Activated CD8-positive, alpha-beta T cell treated with anti-CD3 and anti-CD28 coated beads for 36 hours (primary cell): Measurements from ENCODE around the gene KICS2. TPM values are rescaled to one million over a fixed set of nuclear protein-coding genes. Genes with fewer than 3 reads are reported as not detected.
"Not testable (repeated sequence)": the region's sequence is repeated elsewhere in the genome, so short reads cannot be mapped to it uniquely, and the experiment has no call there.

Experiments
- ATAC-seq: fragments of 200-7000 bp; cut with Tn5 transposase; one replicate; pipeline ENCODE4 v1.10.0; 2021; ENCODE audit warnings: mild to moderate bottlenecking, moderate library complexity
- CTCF ChIA-PET: fragments of 350-600 bp; sonication (Branson Sonifier 250); formaldehyde crosslinking; loops from one replicate; lab custom pipeline; 2021; ENCODE audit warnings: antibody characterized with exemption; lab: Charles Lee
- POLR2A ChIA-PET: fragments of 350-600 bp; sonication (Branson Sonifier 250); formaldehyde crosslinking; loops from one replicate; lab custom pipeline; 2021; ENCODE audit warnings: antibody characterized with exemption; lab: Charles Lee
- DNase-seq: peaks from one replicate; pipeline ENCODE4 v3.0.0-alpha.2; 2020
- H3K27ac Mint-ChIP-seq: one replicate; pipeline ENCODE4 v1.8.0; 2021; ENCODE audit warnings: mild to moderate bottlenecking, mixed read lengths
- H3K27me3 Mint-ChIP-seq: one replicate; pipeline ENCODE4 v1.8.0; 2021; ENCODE audit warnings: mixed read lengths
- H3K36me3 Mint-ChIP-seq: one replicate; pipeline ENCODE4 v1.8.0; 2021; ENCODE audit warnings: low read depth, mixed read lengths
- H3K4me1 Mint-ChIP-seq: one replicate; pipeline ENCODE4 v1.8.0; 2021; ENCODE audit warnings: low read depth, mixed read lengths
- H3K4me3 Mint-ChIP-seq: one replicate; pipeline ENCODE4 v1.8.0; 2021; ENCODE audit warnings: mild to moderate bottlenecking, moderate library complexity, mixed read lengths
- H3K9me3 Mint-ChIP-seq: one replicate; pipeline ENCODE4 v1.8.0; 2021; ENCODE audit warnings: mixed read lengths
- intact Hi-C: fragments of 100-400 bp; cut with micrococcal nuclease; formaldehyde crosslinking; loops from one replicate; pipeline ENCODE4 v1.10.0; 2022
- total RNA-seq, 2 experiments: library from RNA; stranded (reverse); gene quantifications; one replicate each; pipeline ENCODE4 v1.2.3, GENCODE V29; 2021
- TF ChIP-seq, protein P1 (sequence below): fragments of 200-600 bp; IDR thresholded peaks from one replicate; pipeline ENCODE4 v1.8.0; 2022; ENCODE audit warnings: antibody characterized with exemption, mild to moderate bottlenecking

KICS2 gene
- total RNA-seq, 2 experiments from 2014 or later, result 16.6 to 19.7 TPM

DNA sequence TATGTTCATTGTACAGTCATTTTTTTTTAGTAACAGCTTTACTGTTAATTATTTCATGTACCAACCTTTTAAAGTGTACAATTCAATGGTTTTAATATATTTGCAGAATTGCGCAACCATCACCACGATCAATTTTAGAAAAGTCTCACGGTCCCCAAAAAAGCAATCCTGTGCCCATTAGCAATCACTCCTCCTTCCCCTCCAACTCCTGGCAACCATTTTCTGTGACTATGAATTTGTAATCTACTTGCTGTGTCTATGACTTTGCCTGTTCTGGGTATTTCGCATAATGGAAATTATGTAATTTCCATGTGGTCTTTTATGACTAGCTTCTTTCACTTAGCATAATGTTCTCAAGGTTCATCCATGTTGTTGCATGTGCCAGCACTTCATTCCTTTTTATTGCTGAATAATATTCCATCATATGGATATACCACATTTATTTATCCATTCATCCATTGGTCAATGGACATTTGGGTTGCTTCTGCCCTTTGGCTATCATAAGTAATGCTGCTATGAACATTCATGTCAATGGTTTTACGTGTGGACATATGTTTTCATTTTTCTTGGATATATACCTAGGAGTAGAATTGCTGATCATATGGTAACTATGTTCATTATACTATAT lies 9.9 kb downstream of the KICS2 start:
- H3K36me3 Mint-ChIP-seq, result peaks cover 39% of the 10 kb centered on the region
- no peak overlapping the region for H3K4me3 Mint-ChIP-seq
- no peak for ATAC-seq

DNA sequence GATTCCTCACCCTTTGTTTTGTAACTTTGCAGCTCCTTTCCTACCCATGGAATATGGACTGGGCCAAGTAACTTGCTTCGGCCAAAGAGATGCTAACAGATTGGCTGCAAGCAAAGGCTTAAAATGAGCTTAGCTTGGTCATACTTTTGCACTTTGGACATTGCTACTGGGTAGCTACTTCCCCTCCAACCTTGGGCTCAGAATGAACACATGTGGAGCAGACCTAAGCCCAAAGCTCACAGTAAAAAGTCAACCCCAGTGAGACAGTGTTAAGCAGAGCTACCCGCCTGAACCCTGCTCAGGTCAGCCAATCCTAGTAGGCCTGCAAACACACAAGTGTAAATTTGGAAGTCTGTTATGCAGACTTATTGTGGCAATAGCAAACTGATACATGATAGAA lies 14.6 kb downstream of the KICS2 start:
- TF ChIP-seq, protein P1, sequence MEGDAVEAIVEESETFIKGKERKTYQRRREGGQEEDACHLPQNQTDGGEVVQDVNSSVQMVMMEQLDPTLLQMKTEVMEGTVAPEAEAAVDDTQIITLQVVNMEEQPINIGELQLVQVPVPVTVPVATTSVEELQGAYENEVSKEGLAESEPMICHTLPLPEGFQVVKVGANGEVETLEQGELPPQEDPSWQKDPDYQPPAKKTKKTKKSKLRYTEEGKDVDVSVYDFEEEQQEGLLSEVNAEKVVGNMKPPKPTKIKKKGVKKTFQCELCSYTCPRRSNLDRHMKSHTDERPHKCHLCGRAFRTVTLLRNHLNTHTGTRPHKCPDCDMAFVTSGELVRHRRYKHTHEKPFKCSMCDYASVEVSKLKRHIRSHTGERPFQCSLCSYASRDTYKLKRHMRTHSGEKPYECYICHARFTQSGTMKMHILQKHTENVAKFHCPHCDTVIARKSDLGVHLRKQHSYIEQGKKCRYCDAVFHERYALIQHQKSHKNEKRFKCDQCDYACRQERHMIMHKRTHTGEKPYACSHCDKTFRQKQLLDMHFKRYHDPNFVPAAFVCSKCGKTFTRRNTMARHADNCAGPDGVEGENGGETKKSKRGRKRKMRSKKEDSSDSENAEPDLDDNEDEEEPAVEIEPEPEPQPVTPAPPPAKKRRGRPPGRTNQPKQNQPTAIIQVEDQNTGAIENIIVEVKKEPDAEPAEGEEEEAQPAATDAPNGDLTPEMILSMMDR, result no peak
- no peak for DNase-seq

More for the DNA sequence above, 9.9 kb downstream of the KICS2 start:
- DNase-seq, result no peak
- CTCF ChIA-PET, result no interaction called here
- intact Hi-C loops, result no loop called here
- Mint-ChIP-seq H3K27ac (no peak overlapping the region), H3K9me3 (no peaks in the 10 kb centered on the region), H3K4me1 (no peaks in the 10 kb centered on the region), H3K27me3 (no peaks in the 10 kb centered on the region)
- POLR2A ChIA-PET, result no interaction called here
- TF ChIP-seq, protein P1, result no peak

DNA sequence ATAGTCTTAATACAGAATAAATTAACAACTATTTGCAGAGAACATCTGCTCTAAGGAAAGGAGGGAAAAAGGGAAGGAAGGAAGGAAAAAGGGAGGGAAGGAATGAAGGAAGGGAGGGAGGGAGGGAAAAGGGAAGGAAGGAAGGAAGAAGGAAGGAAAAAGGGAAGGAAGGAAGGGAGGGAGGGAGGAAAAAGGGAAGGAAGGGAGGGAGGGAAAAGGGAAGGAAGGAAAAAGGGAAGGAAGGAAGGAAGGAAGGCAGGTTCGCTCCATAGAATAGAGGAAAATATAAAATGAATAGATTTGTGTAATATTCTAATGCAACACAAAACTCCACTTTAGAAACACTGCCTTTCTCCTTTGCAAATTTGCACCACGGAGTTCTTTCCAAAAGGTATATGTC lies 16.6 kb downstream of the KICS2 start:
- CTCF ChIA-PET, result no interaction called here

More for the DNA sequence above, 14.6 kb downstream of the KICS2 start:
- no peak for ATAC-seq
- intact Hi-C loops, result no loop called here
- Mint-ChIP-seq H3K27ac (no peak overlapping the region), H3K4me3 (no peak overlapping the region), H3K36me3 (peaks cover 45% of the 10 kb centered on the region), H3K9me3 (no peaks in the 10 kb centered on the region), H3K4me1 (no peaks in the 10 kb centered on the region), H3K27me3 (no peaks in the 10 kb centered on the region)
- ChIA-PET POLR2A (interaction anchor here (1.6 kb wide), 1 partner anchor 11 kb away, joined by 3 read pairs; no protein-coding TSS in a partner anchor), CTCF (interaction anchor here (1.0 to 1.3 kb wide), 2 partner anchors 8 to 30 kb away, joined by 4 read pairs; no protein-coding TSS in a partner anchor)

DNA sequence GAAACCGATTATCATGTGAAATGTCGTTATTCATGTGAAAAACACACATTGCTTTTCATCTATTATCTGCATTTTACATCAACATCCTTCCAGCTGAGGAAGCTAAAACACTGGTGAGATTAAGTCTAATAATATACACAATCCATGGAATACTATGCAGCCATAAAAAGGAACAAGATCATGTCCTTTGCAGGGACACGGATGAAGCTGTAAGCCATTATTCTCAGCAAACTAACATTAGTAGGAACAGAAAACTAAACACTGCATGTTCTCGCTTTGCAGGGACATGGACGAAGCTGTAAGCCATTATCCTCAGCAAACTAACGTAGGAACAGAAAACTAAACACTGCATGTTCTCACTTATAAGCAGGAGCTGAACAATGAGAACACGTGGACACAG lies 18.3 kb downstream of the KICS2 start:
- Mint-ChIP-seq H3K4me1 (no peaks in the 10 kb centered on the region), H3K9me3 (peaks cover 4% of the 10 kb centered on the region), H3K27me3 (no peaks in the 10 kb centered on the region), H3K27ac (no peak overlapping the region), H3K4me3 (no peak overlapping the region), H3K36me3 (peaks cover 36% of the 10 kb centered on the region)
- no peak for DNase-seq
- ChIA-PET CTCF (no interaction called here), POLR2A (no interaction called here)
- TF ChIP-seq, protein P1, result no peak
- no peak for ATAC-seq
- intact Hi-C loops, result no loop called here

More for the DNA sequence above, 16.6 kb downstream of the KICS2 start:
- DNase-seq (no peak), ATAC-seq (no peak)
- no peaks in the 10 kb centered on the region for H3K27me3 Mint-ChIP-seq
- H3K4me1 Mint-ChIP-seq, result no peaks in the 10 kb centered on the region
- POLR2A ChIA-PET, result interaction anchor here (1.1 kb wide), 1 partner anchor 11 kb away, joined by 3 read pairs; no protein-coding TSS in a partner anchor
- intact Hi-C loops, result no loop called here
- peaks cover 42% of the 10 kb centered on the region for H3K36me3 Mint-ChIP-seq
- H3K27ac Mint-ChIP-seq, result no peak overlapping the region
- peaks cover 4% of the 10 kb centered on the region for H3K9me3 Mint-ChIP-seq
- TF ChIP-seq, protein P1, result no peak
- H3K4me3 Mint-ChIP-seq, result no peak overlapping the region

DNA sequence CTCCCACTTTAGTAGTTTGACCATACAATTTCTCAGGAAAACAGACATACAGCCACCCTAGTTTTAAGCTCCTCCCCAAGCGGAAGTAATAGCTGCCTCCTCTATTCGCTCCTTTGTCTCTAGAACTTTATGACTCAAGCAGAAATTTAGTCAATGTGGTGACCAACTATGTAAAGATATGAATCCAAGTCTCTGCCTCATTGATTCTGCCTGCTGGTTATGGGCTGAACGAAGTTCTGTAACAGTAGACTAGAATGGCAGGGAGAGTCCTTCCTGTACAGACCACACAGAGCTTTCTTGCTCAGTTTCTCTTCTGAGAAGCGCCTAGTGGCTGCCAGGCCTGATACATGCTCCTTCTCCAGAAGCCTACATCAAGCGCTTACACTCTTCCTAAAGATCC lies 19.1 kb downstream of the KICS2 start:
- Mint-ChIP-seq H3K4me3 (no peak overlapping the region), H3K27ac (no peak overlapping the region), H3K4me1 (no peaks in the 10 kb centered on the region), H3K9me3 (peaks cover 4% of the 10 kb centered on the region), H3K36me3 (peaks cover 36% of the 10 kb centered on the region), H3K27me3 (no peaks in the 10 kb centered on the region)
- DNase-seq (no peak), ATAC-seq (no peak)
- intact Hi-C loops, result no loop called here
- TF ChIP-seq, protein P1, result no peak
- ChIA-PET POLR2A (no interaction called here), CTCF (no interaction called here)

DNA sequence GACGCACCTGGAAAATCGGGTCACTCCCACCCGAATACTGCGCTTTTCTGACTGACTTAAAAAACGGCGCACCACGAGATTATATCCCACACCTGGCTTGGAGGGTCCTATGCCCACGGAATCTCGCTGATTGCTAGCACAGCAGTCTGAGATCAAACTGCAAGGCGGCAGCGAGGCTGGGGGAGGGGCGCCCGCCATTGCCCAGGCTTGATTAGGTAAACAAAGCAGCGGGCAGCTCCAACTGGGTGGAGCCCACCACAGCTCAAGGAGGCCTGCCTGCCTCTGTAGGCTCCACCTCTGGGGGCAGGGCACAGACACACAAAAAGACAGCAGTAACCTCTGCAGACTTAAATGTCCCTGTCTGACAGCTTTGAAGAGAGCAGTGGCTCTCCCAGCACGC lies 26.3 kb downstream of the KICS2 start:
- DNase-seq, H3K27ac Mint-ChIP-seq, intact Hi-C loops, H3K4me3 Mint-ChIP-seq, POLR2A ChIA-PET, ATAC-seq, H3K27me3 Mint-ChIP-seq, H3K9me3 Mint-ChIP-seq, CTCF ChIA-PET: not testable (repeated sequence)
- H3K4me1 Mint-ChIP-seq, result peaks cover 17% of the 10 kb centered on the region
- H3K36me3 Mint-ChIP-seq, result peaks cover 27% of the 10 kb centered on the region
